ACC112 (cell line): Measurements from ENCODE around the gene PPP2R5C.

Experiments
- H2AFZ ChIP-seq: fragments of 200-600 bp; sonication (generic); one replicate; pipeline ENCODE4 v1.6.0; 2017; ENCODE audit warnings: antibody characterized with exemption, low read length; ENCODE audit not compliant: unreplicated experiment
- H3K27ac ChIP-seq: fragments of 200-600 bp; sonication (generic); 2 replicates; pipeline ENCODE4 v1.5.1; 2014; ENCODE audit warnings: low read depth, mild to moderate bottlenecking, antibody characterized with exemption, low read length, moderate library complexity
- H3K27me3 ChIP-seq: fragments of 200-600 bp; sonication (generic); 2 replicates; pipeline ENCODE4 v1.6.1; 2014; ENCODE audit warnings: mild to moderate bottlenecking, antibody characterized with exemption, low read length, moderate library complexity, mixed read lengths; ENCODE audit not compliant: insufficient read depth
- H3K36me3 ChIP-seq: fragments of 200-600 bp; sonication (generic); 2 replicates; pipeline ENCODE4 v1.6.1; 2016; ENCODE audit warnings: mild to moderate bottlenecking, antibody characterized with exemption, low read length, moderate library complexity, mixed read lengths; ENCODE audit not compliant: insufficient read depth
- H3K4me1 ChIP-seq: fragments of 200-600 bp; sonication (generic); one replicate; pipeline ENCODE4 v1.6.1; 2016; ENCODE audit warnings: low read length, mixed read lengths; ENCODE audit not compliant: insufficient read depth, unreplicated experiment, control insufficient read depth
- H3K4me3 ChIP-seq: fragments of 200-600 bp; sonication (generic); 2 replicates; pipeline ENCODE4 v1.5.1; 2014; ENCODE audit warnings: mild to moderate bottlenecking, low read depth, low read length
- H3K79me2 ChIP-seq: fragments of 200-600 bp; sonication (generic); one replicate; pipeline ENCODE4 v1.6.0; 2016; ENCODE audit warnings: low read length; ENCODE audit not compliant: control insufficient read depth, unreplicated experiment, insufficient read depth

Gene PPP2R5C

GRCh38 chr14:101918065-101918989, 156.8 kb downstream of the PPP2R5C start:
- H3K27ac ChIP-seq: no peak overlapping the region
- no peaks in the 10 kb centered on the region for H3K27me3 ChIP-seq
- no peak overlapping the region for H2AFZ ChIP-seq
- no peak overlapping the region for H3K4me3 ChIP-seq
- H3K36me3 ChIP-seq: peaks cover 7% of the 10 kb centered on the region; the same call in 1 of the 2 replicates
- no peaks in the 10 kb centered on the region for H3K79me2 ChIP-seq
- H3K4me1 ChIP-seq: no peaks in the 10 kb centered on the region

GRCh38 chr14:101920271-101920670, 158.8 kb downstream of the PPP2R5C start:
- Histone ChIP-seq H2AFZ (no peak overlapping the region), H3K27ac (no peak overlapping the region), H3K79me2 (no peaks in the 10 kb centered on the region), H3K4me3 (no peak overlapping the region), H3K27me3 (no peaks in the 10 kb centered on the region), H3K4me1 (no peaks in the 10 kb centered on the region), H3K36me3 (no peaks in the 10 kb centered on the region; the same call in 1 of the 2 replicates)

- Histone ChIP-seq H3K4me1 (peaks cover 9% of the 10 kb centered on the region), H3K27me3 (no peaks in the 10 kb centered on the region), H3K27ac (no peak overlapping the region), H3K79me2 (no peaks in the 10 kb centered on the region), H3K36me3 (no peaks in the 10 kb centered on the region; the same call in 1 of the 2 replicates), H3K4me3 (no peak overlapping the region), H2AFZ (no peak overlapping the region)
Measured at GRCh38 chr14:101922866-101923265, 161.4 kb downstream of the PPP2R5C start.

- Histone ChIP-seq H3K27ac (no peak overlapping the region), H3K36me3 (no peaks in the 10 kb centered on the region; the same call in 1 of the 2 replicates), H3K79me2 (no peaks in the 10 kb centered on the region), H3K27me3 (no peaks in the 10 kb centered on the region), H3K4me3 (no peak overlapping the region), H3K4me1 (peaks cover 14% of the 10 kb centered on the region), H2AFZ (no peak overlapping the region)
Measured at GRCh38 chr14:101925152-101925551, 163.6 kb downstream of the PPP2R5C start.

GRCh38 chr14:101926085-101926484, 164.6 kb downstream of the PPP2R5C start:
- H3K4me3 ChIP-seq: no peak overlapping the region
- no peak overlapping the region for H2AFZ ChIP-seq
- no peaks in the 10 kb centered on the region for H3K79me2 ChIP-seq
- H3K27ac ChIP-seq: no peak overlapping the region
- no peaks in the 10 kb centered on the region; the same call in 1 of the 2 replicates for H3K36me3 ChIP-seq
- no peaks in the 10 kb centered on the region for H3K27me3 ChIP-seq
- peaks cover 14% of the 10 kb centered on the region for H3K4me1 ChIP-seq

GRCh38 chr14:101926620-101927019, 165.1 kb downstream of the PPP2R5C start:
- no peak overlapping the region for H2AFZ ChIP-seq

GRCh38 chr14:101927859-101928258, 166.3 kb downstream of the PPP2R5C start:
- peak overlapping the region; percentile 73 for H3K27ac ChIP-seq
- H3K4me3 ChIP-seq: peak overlapping the region; percentile 18; the same call in 1 of the 2 replicates
- no peaks in the 10 kb centered on the region for H3K79me2 ChIP-seq
- H3K27me3 ChIP-seq: no peaks in the 10 kb centered on the region
- H3K4me1 ChIP-seq: peaks cover 14% of the 10 kb centered on the region
- H2AFZ ChIP-seq: no peak overlapping the region
- H3K36me3 ChIP-seq: no peaks in the 10 kb centered on the region; the same call in 1 of the 2 replicates

More at GRCh38 chr14:101926620-101927019, 165.1 kb downstream of the PPP2R5C start:
- Histone ChIP-seq H3K36me3 (no peaks in the 10 kb centered on the region; the same call in 1 of the 2 replicates), H3K4me3 (no peak overlapping the region), H3K4me1 (peaks cover 14% of the 10 kb centered on the region), H3K27ac (no peak overlapping the region), H3K27me3 (no peaks in the 10 kb centered on the region), H3K79me2 (no peaks in the 10 kb centered on the region)

GRCh38 chr14:101928415-101928841, 166.9 kb downstream of the PPP2R5C start:
- H3K27ac ChIP-seq: no peak overlapping the region; the same call in 1 of the 2 replicates
- no peak overlapping the region for H2AFZ ChIP-seq
- no peak overlapping the region for H3K4me3 ChIP-seq
- no peaks in the 10 kb centered on the region; the same call in 1 of the 2 replicates for H3K36me3 ChIP-seq
- peaks cover 14% of the 10 kb centered on the region for H3K4me1 ChIP-seq
- H3K79me2 ChIP-seq: no peaks in the 10 kb centered on the region
- no peaks in the 10 kb centered on the region for H3K27me3 ChIP-seq

- Histone ChIP-seq H3K79me2 (no peaks in the 10 kb centered on the region), H3K27me3 (no peaks in the 10 kb centered on the region), H3K27ac (no peak overlapping the region), H3K4me1 (peaks cover 14% of the 10 kb centered on the region), H3K4me3 (no peak overlapping the region), H3K36me3 (no peaks in the 10 kb centered on the region; the same call in 1 of the 2 replicates), H2AFZ (no peak overlapping the region)
Measured at GRCh38 chr14:101929096-101929495, 167.6 kb downstream of the PPP2R5C start.

- Histone ChIP-seq H3K36me3 (no peaks in the 10 kb centered on the region; the same call in 1 of the 2 replicates), H3K79me2 (no peaks in the 10 kb centered on the region), H3K27me3 (no peaks in the 10 kb centered on the region), H2AFZ (no peak overlapping the region), H3K4me3 (no peak overlapping the region), H3K27ac (no peak overlapping the region), H3K4me1 (peaks cover 14% of the 10 kb centered on the region)
Measured at GRCh38 chr14:101929946-101930345, 168.4 kb downstream of the PPP2R5C start.
